ENCODE results near the gene DHX30.

DNA sequence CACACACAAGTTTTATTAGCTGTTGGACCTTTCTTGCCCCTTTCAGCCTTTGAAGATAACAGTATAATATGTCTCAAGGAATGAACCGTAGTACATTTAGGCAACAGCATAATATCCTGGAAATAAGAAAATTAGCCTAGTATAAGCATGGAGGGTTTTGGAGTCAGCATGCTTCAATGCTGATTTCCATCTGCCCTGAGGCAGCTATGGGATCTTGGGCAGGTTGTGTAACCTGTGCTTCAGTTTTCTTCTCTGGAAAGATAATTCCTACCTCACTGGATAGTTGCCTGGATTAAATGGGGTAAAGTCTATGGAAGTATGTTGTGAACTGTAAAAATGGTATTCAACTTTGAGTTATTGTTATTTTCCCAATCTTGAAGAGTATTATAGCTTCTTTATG lies 1.6 kb downstream of the DHX30 start:
- no peak for TF ChIP-seq EZH2 (IDR thresholded peaks at IDR 0.05; ENCODE audit: borderline replicate concordance, low read length)
- TF ChIP-seq, protein P1, sequence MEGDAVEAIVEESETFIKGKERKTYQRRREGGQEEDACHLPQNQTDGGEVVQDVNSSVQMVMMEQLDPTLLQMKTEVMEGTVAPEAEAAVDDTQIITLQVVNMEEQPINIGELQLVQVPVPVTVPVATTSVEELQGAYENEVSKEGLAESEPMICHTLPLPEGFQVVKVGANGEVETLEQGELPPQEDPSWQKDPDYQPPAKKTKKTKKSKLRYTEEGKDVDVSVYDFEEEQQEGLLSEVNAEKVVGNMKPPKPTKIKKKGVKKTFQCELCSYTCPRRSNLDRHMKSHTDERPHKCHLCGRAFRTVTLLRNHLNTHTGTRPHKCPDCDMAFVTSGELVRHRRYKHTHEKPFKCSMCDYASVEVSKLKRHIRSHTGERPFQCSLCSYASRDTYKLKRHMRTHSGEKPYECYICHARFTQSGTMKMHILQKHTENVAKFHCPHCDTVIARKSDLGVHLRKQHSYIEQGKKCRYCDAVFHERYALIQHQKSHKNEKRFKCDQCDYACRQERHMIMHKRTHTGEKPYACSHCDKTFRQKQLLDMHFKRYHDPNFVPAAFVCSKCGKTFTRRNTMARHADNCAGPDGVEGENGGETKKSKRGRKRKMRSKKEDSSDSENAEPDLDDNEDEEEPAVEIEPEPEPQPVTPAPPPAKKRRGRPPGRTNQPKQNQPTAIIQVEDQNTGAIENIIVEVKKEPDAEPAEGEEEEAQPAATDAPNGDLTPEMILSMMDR (IDR thresholded peaks at IDR 0.05; ENCODE audit: low read length): no peak
